VCaP (cell line): ENCODE data around the gene CHST11.
"Not testable (repeated sequence)": the region's sequence is repeated elsewhere in the genome, so short reads cannot be mapped to it uniquely, and the experiment has no call there.

ENCODE experiments used
- H3K27ac ChIP-seq: fragments of 450-650 bp; 2 replicates; pipeline ENCODE4 v1.5.1; 2017
- TF ChIP-seq, protein P1 (sequence below): fragments of 450-650 bp; conservative IDR thresholded peaks from 2 replicates; pipeline ENCODE4 v1.5.1; 2017; ENCODE audit warnings: mild to moderate bottlenecking, moderate library complexity

The CHST11 gene

GRCh38 chr12:104801427-104801826, 344.7 kb downstream of the CHST11 start:
- TF ChIP-seq, protein P1, sequence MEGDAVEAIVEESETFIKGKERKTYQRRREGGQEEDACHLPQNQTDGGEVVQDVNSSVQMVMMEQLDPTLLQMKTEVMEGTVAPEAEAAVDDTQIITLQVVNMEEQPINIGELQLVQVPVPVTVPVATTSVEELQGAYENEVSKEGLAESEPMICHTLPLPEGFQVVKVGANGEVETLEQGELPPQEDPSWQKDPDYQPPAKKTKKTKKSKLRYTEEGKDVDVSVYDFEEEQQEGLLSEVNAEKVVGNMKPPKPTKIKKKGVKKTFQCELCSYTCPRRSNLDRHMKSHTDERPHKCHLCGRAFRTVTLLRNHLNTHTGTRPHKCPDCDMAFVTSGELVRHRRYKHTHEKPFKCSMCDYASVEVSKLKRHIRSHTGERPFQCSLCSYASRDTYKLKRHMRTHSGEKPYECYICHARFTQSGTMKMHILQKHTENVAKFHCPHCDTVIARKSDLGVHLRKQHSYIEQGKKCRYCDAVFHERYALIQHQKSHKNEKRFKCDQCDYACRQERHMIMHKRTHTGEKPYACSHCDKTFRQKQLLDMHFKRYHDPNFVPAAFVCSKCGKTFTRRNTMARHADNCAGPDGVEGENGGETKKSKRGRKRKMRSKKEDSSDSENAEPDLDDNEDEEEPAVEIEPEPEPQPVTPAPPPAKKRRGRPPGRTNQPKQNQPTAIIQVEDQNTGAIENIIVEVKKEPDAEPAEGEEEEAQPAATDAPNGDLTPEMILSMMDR, result no peak
- no peak overlapping the region for H3K27ac ChIP-seq

GRCh38 chr12:104802208-104802607, 345.5 kb downstream of the CHST11 start:
- no peak overlapping the region for H3K27ac ChIP-seq
- TF ChIP-seq, protein P1, result no peak

- TF ChIP-seq, protein P1, result no peak
These were observed 348.4 kb downstream of the CHST11 start for GRCh38 chr12:104805186-104805585.

GRCh38 chr12:104806194-104806593, 349.4 kb downstream of the CHST11 start:
- H3K27ac ChIP-seq, result not testable (repeated sequence)

More at GRCh38 chr12:104805186-104805585, 348.4 kb downstream of the CHST11 start:
- no peak overlapping the region for H3K27ac ChIP-seq

DNA sequence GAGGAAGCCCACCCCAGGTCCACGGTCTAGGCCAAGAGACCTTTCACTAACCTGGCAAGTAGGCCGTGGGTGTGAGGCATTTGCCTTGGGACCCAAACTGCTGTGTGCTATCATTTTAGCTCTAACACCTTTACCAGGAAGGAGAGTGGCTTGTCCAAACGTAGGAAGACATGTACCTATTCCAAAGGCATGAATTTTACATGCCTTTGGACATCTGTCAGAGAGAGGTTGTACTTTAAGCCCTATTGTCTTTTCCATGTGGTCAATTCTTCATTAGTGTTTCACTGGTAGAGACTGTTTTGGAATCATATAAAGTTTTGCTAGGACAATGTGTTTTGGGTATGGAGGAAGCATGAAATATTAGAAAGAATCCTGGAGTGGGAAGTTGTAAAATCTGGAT, 352.5 kb downstream of the CHST11 start:
- H3K27ac ChIP-seq, result no peak overlapping the region
- TF ChIP-seq, protein P1, result no peak

DNA sequence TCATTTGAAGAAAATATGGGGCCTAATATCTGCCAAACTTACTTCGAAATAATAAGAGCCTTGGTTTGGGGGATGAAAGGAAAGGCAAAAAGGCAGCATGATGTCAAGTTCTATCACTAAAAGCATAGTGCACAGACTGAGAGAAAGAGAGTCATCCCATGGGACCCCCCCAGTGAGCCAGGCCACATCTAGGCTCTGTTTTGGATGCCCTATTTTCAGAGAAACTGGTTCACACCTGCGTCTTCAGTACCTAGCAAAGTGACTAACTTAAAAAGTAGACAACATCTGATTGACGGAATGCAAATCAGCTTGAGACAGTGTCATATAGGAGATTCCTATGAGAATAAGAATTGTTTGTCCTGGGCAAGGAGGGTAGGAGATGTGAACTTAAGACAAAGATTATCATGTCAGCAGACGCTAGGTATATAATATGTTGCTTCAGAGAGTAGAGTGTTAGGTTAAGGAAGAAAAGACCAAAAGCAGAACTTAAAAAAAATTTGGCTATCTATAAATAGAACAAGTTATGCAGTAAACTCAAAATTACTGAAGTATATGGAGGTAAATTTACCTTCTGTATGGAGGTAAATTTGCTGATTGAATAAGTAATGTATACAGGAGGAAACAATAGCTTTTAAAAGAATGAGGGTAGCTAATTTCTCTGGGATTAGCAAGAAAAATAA, 353.1 kb downstream of the CHST11 start:
- TF ChIP-seq, protein P1, result no peak
- no peak overlapping the region for H3K27ac ChIP-seq
